ENCODE measurements around the gene SLC4A7. TPM values are rescaled to one million over a fixed set of nuclear protein-coding genes. Genes with fewer than 3 reads are reported as not detected.

The SLC4A7 gene
- total and polyA plus RNA-seq, 10 of the 15 experiments (the other 5 are each of a cell fraction or from before 2014, with no cell fraction given) = 4.4 to 41.4 (median 18.3) TPM

DNA sequence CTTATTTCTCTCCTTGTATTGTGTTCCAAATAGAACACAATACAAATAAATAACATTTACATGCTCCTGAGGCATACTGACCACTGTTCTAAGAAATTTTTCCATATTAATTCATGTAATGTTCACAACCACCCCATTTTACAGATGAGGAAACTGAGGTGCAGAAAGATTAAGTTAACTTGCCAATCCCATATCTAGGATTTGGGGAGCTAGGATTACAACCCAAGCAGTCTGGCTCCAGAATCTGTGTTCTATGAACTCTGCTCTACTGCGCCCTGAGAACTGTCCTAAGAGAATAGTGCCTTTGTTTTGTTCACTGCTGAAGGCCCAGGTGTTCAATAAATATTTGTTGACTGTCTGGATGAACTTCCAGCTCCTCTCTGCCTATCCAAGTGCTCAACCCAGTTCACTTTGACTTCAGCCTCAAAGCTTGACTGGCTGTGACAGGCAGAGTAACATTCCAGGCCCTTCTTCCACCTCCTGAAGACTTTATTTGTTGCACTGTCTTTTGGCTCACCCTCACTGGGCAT lies 118.1 kb downstream of the SLC4A7 start (continued):
- TF ChIP-seq CUX1 (IDR thresholded peaks at IDR 0.05; ENCODE audit: insufficient replicate concordance, low read depth, low read length) = no peak
- TF ChIP-seq ZBTB40 (IDR thresholded peaks at IDR 0.05; ENCODE audit: borderline replicate concordance) = no peak
- no peak for TF ChIP-seq IKZF1 (conservative IDR thresholded peaks at IDR 0.05)
- TF ChIP-seq, protein P1, sequence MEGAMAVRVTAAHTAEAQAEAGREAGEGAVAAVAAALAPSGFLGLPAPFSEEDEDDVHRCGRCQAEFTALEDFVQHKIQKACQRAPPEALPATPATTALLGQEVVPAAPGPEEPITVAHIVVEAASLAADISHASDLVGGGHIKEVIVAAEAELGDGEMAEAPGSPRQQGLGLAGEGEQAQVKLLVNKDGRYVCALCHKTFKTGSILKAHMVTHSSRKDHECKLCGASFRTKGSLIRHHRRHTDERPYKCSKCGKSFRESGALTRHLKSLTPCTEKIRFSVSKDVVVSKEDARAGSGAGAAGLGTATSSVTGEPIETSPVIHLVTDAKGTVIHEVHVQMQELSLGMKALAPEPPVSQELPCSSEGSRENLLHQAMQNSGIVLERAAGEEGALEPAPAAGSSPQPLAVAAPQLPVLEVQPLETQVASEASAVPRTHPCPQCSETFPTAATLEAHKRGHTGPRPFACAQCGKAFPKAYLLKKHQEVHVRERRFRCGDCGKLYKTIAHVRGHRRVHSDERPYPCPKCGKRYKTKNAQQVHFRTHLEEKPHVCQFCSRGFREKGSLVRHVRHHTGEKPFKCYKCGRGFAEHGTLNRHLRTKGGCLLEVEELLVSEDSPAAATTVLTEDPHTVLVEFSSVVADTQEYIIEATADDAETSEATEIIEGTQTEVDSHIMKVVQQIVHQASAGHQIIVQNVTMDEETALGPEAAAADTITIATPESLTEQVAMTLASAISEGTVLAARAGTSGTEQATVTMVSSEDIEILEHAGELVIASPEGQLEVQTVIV (IDR thresholded peaks at IDR 0.05; ENCODE audit: borderline replicate concordance, partially characterized antibody) = no peak

All from GM12878 (cell line).